Measurements from ENCODE around the gene SPTLC3. TPM values are rescaled to one million over a fixed set of nuclear protein-coding genes. Genes with fewer than 3 reads are reported as not detected.
A peak's percentile ranks its signal among the peaks of the same experiment; 100 is the strongest.

Gene SPTLC3
- total RNA-seq, 1 donor from 2014 or later, result 18.7 TPM

GRCh38 chr20:13105039-13105438, 96.3 kb downstream of the SPTLC3 start:
- no peak for TF ChIP-seq CTCF (IDR thresholded peaks at IDR 0.05)
- Histone ChIP-seq H3K4me1 (no peaks in the 10 kb centered on the region), H3K27me3 (ENCODE audit: low read depth) (no peaks in the 10 kb centered on the region), H3K9me3 (no peaks in the 10 kb centered on the region), H3K36me3 (no peaks in the 10 kb centered on the region), H3K27ac (no peak overlapping the region), H3K4me3 (no peak overlapping the region)
- intact Hi-C loops (cut with DNase I), result loop anchor here (10.0 kb wide), 1 partner anchor 140 kb away; no protein-coding TSS in a partner anchor
- ATAC-seq (no peak), DNase-seq (no peak)

GRCh38 chr20:13105864-13106457, 97.2 kb downstream of the SPTLC3 start:
- Histone ChIP-seq H3K4me1 (no peaks in the 10 kb centered on the region), H3K27me3 (ENCODE audit: low read depth) (no peaks in the 10 kb centered on the region), H3K27ac (no peak overlapping the region), H3K9me3 (no peaks in the 10 kb centered on the region), H3K36me3 (no peaks in the 10 kb centered on the region), H3K4me3 (no peak overlapping the region)
- intact Hi-C loops (cut with DNase I), result loop anchor here (10.0 kb wide), 1 partner anchor 141 kb away; no protein-coding TSS in a partner anchor
- DNase-seq (no peak), ATAC-seq (no peak)
- peak; percentile 73 for TF ChIP-seq CTCF (IDR thresholded peaks at IDR 0.05)

- intact Hi-C loops (cut with DNase I), result loop anchor here (10.0 kb wide), 2 partner anchors 145 to 195 kb away; no protein-coding TSS in a partner anchor
- H3K4me1 ChIP-seq, result no peaks in the 10 kb centered on the region
- no peak overlapping the region for H3K27ac ChIP-seq
- no peaks in the 10 kb centered on the region for H3K9me3 ChIP-seq
- no peak for ATAC-seq
- no peaks in the 10 kb centered on the region for H3K27me3 ChIP-seq (ENCODE audit: low read depth)
- DNase-seq, result no peak
- H3K4me3 ChIP-seq, result no peak overlapping the region
- TF ChIP-seq CTCF (IDR thresholded peaks at IDR 0.05), result no peak
- H3K36me3 ChIP-seq, result no peaks in the 10 kb centered on the region
Observed at GRCh38 chr20:13109658-13110057, 100.9 kb downstream of the SPTLC3 start.

GRCh38 chr20:13110796-13111195, 102.0 kb downstream of the SPTLC3 start:
- DNase-seq (no peak), ATAC-seq (no peak)
- intact Hi-C loops (cut with DNase I), result loop anchor here (10.0 kb wide), 1 partner anchor 194 kb away; no protein-coding TSS in a partner anchor
- no peak for TF ChIP-seq CTCF (IDR thresholded peaks at IDR 0.05)
- no peak overlapping the region for H3K4me3 ChIP-seq
- H3K36me3 ChIP-seq, result no peaks in the 10 kb centered on the region
- H3K27ac ChIP-seq, result no peak overlapping the region
- H3K27me3 ChIP-seq (ENCODE audit: low read depth), result no peaks in the 10 kb centered on the region
- no peaks in the 10 kb centered on the region for H3K4me1 ChIP-seq
- no peaks in the 10 kb centered on the region for H3K9me3 ChIP-seq

- no peaks in the 10 kb centered on the region for H3K36me3 ChIP-seq
- DNase-seq, result no peak
- H3K27me3 ChIP-seq (ENCODE audit: low read depth), result no peaks in the 10 kb centered on the region
- H3K4me1 ChIP-seq, result no peaks in the 10 kb centered on the region
- intact Hi-C loops (cut with DNase I), result loop anchor here (10.0 kb wide), 1 partner anchor 193 kb away; no protein-coding TSS in a partner anchor
- TF ChIP-seq CTCF (IDR thresholded peaks at IDR 0.05), result no peak
- ATAC-seq, result no peak
- no peaks in the 10 kb centered on the region for H3K9me3 ChIP-seq
- no peak overlapping the region for H3K4me3 ChIP-seq
- no peak overlapping the region for H3K27ac ChIP-seq
Observed at GRCh38 chr20:13111249-13111911, 102.6 kb downstream of the SPTLC3 start.

Measured in lower lobe of right lung (tissue), 2 donors.